ENCODE data around the gene AGPAT3. TPM values are rescaled to one million over a fixed set of nuclear protein-coding genes. Genes with fewer than 3 reads are reported as not detected.
A peak's percentile ranks its signal among the peaks of the same experiment; 100 is the strongest.

AGPAT3 gene
- total RNA-seq, 6 donors from 2014 or later, result 55.0 to 102 (median 70.0) TPM

GRCh38 chr21:43994646-43995045, 129.6 kb downstream of the AGPAT3 start:
- Histone ChIP-seq H3K4me3 (no peak overlapping the region), H3K27ac (no peak overlapping the region), H3K27me3 (no peaks in the 10 kb centered on the region), H3K4me1 (no peaks in the 10 kb centered on the region), H3K36me3 (no peaks in the 10 kb centered on the region), H3K9me3 (no peaks in the 10 kb centered on the region)
- TF ChIP-seq POLR2AphosphoS5 (IDR thresholded peaks at IDR 0.05), result no peak
- TF ChIP-seq CTCF (IDR thresholded peaks at IDR 0.05), result no peak
- no peak for TF ChIP-seq EP300 (IDR thresholded peaks at IDR 0.05)
- TF ChIP-seq POLR2A (IDR thresholded peaks at IDR 0.05), result no peak
- DNase-seq (no peak), ATAC-seq (ENCODE audit: low FRiP score in 2 of 2) (no peak)
- 95 to 98% methylated on average over 7 to 9 of the region's 9 CpGs for WGBS, 2 donors

GRCh38 chr21:43995521-43996105, 130.6 kb downstream of the AGPAT3 start:
- DNase-seq (no peak), ATAC-seq (ENCODE audit: low FRiP score in 2 of 2) (no peak)
- H3K27ac ChIP-seq, result no peak overlapping the region
- no peak overlapping the region for H3K4me3 ChIP-seq
- no peaks in the 10 kb centered on the region for H3K36me3 ChIP-seq
- TF ChIP-seq POLR2A (IDR thresholded peaks at IDR 0.05), result no peak
- no peak for TF ChIP-seq CTCF (IDR thresholded peaks at IDR 0.05)
- no peak for TF ChIP-seq POLR2AphosphoS5 (IDR thresholded peaks at IDR 0.05)
- TF ChIP-seq EP300 (IDR thresholded peaks at IDR 0.05), result no peak
- no peaks in the 10 kb centered on the region for H3K4me1 ChIP-seq
- H3K27me3 ChIP-seq, result no peaks in the 10 kb centered on the region
- WGBS, 2 donors, result 93 to 94% methylated on average over 14 to 17 of the region's 18 CpGs
- H3K9me3 ChIP-seq, result no peaks in the 10 kb centered on the region

DNA sequence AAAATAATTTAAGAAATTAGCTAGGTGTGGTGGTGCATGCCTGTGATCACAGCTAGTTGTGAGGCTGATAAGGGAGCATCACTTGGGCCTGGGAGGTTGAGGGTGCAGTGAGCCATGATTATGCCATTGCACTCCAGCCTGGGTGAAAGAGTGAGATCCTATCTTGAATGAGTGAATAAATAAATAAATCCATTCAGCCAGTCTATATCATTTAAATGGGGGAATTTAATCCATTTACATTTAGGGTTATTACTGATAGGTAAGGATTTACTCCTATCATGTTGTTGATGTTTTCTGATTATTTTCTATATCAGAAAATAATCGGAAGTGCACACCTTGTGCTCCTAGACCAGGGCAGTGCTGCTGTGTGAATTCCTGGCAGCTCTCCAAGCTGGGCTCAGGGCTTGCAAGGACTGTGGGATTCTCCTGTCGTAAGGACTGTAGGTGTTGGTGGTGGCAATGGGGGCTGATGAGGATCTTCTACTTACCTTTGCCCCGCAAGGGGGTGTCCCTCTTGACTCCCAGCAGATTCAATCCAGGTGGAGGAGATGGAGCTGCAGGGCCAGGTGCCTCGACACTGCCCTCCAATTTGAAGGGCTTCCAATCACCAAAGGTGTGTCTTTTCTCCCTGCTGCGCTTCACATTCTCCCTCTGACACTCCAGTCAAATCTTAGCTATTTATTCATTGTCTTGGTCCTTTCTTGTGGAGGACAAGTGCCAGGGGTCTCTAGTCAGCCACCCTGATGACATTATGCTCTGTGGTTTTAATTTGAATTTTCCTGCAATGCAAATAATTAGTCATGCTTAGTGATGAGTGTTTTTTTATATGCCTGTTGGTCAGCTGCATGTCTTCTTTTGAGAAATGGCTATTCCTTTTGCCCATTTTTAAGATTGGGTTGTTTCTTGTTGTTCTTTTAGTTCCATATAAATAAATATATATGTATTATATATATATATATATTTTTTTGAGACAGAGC, 133.0 kb downstream of the AGPAT3 start:
- H3K27ac ChIP-seq, result no peak overlapping the region
- H3K27me3 ChIP-seq, result no peaks in the 10 kb centered on the region
- no peaks in the 10 kb centered on the region for H3K9me3 ChIP-seq
- no peaks in the 10 kb centered on the region for H3K36me3 ChIP-seq
- no peak overlapping the region for H3K4me3 ChIP-seq
- DNase-seq (no peak), ATAC-seq (ENCODE audit: low FRiP score in 2 of 2) (no peak)
- no peaks in the 10 kb centered on the region for H3K4me1 ChIP-seq
- TF ChIP-seq POLR2A (IDR thresholded peaks at IDR 0.05) (no peak), CTCF (IDR thresholded peaks at IDR 0.05) (no peak), POLR2AphosphoS5 (IDR thresholded peaks at IDR 0.05) (no peak), EP300 (IDR thresholded peaks at IDR 0.05) (no peak)
- 93% methylated on average over 5 of the region's 5 CpGs for WGBS, 2 donors

GRCh38 chr21:44000360-44000759, 135.3 kb downstream of the AGPAT3 start:
- H3K27ac ChIP-seq, result no peak overlapping the region
- no peak overlapping the region for H3K4me3 ChIP-seq
- DNase-seq, result no peak
- WGBS, 2 donors, result 58 to 61% methylated on average over 3 to 7 of the region's 7 CpGs
- no peaks in the 10 kb centered on the region for H3K4me1 ChIP-seq
- no peaks in the 10 kb centered on the region for H3K9me3 ChIP-seq
- H3K27me3 ChIP-seq, result no peaks in the 10 kb centered on the region
- ATAC-seq (ENCODE audit: low FRiP score in 2 of 2), result peak; percentile 19 to 55
- no peak for TF ChIP-seq POLR2A (IDR thresholded peaks at IDR 0.05)
- TF ChIP-seq CTCF (IDR thresholded peaks at IDR 0.05), result no peak
- no peak for TF ChIP-seq POLR2AphosphoS5 (IDR thresholded peaks at IDR 0.05)
- TF ChIP-seq EP300 (IDR thresholded peaks at IDR 0.05), result no peak
- no peaks in the 10 kb centered on the region for H3K36me3 ChIP-seq

All from upper lobe of left lung (tissue), 6 donors.